GM23338 (cell line): ENCODE results near the gene CDC14B. TPM values are rescaled to one million over a fixed set of nuclear protein-coding genes. Genes with fewer than 3 reads are reported as not detected.

ENCODE experiments used
- ATAC-seq: fragments of 200-7000 bp; cut with Tn5 transposase; 3 replicates; pipeline ENCODE4 v1.9.1; 2020
- DNase-seq: peaks from one replicate; pipeline ENCODE4 v3.0.0-alpha.2; 2015; ENCODE audit warnings: low spot score
- H2AFZ ChIP-seq: fragments of 200-600 bp; sonication (generic); 2 replicates; pipeline ENCODE4 v1.8.0; 2016; ENCODE audit warnings: antibody characterized with exemption, mild to moderate bottlenecking, moderate library complexity
- H3F3A ChIP-seq: fragments of 200-600 bp; sonication (generic); replicated peaks from 2 replicates; pipeline ENCODE4 v1.8.0; 2017; ENCODE audit warnings: antibody characterized with exemption, mixed run types, low read depth
- H3K27ac ChIP-seq: fragments of 200-600 bp; sonication (generic); 2 replicates; pipeline ENCODE4 v1.6.1; 2016; ENCODE audit warnings: low read depth
- H3K27me3 ChIP-seq: fragments of 200-600 bp; sonication (generic); 2 replicates; pipeline ENCODE4 v1.8.0; 2016; ENCODE audit warnings: mild to moderate bottlenecking, mixed run types, moderate library complexity; ENCODE audit not compliant: insufficient read depth
- H3K36me3 ChIP-seq: fragments of 200-600 bp; sonication (generic); 2 replicates; pipeline ENCODE4 v1.8.0; 2016; ENCODE audit warnings: mild to moderate bottlenecking; ENCODE audit not compliant: insufficient read depth
- H3K4me1 ChIP-seq: fragments of 200-600 bp; sonication (generic); 2 replicates; pipeline ENCODE4 v1.8.0; 2016; ENCODE audit warnings: mild to moderate bottlenecking, moderate library complexity; ENCODE audit not compliant: insufficient read depth
- H3K4me2 ChIP-seq: fragments of 200-600 bp; sonication (generic); 2 replicates; pipeline ENCODE4 v1.7.1; 2017; ENCODE audit warnings: mixed run types
- H3K4me3 ChIP-seq: fragments of 200-600 bp; sonication (generic); 2 replicates; pipeline ENCODE4 v1.6.1; 2016; ENCODE audit warnings: mixed run types
- H3K79me2 ChIP-seq: fragments of 200-600 bp; sonication (generic); replicated peaks from 2 replicates; pipeline ENCODE4 v1.8.0; 2017; ENCODE audit warnings: mild to moderate bottlenecking; ENCODE audit not compliant: insufficient read depth
- H3K9me2 ChIP-seq: fragments of 200-600 bp; sonication (generic); 2 replicates; pipeline ENCODE4 v1.8.0; 2017; ENCODE audit not compliant: insufficient read depth
- H4K20me1 ChIP-seq: fragments of 200-600 bp; sonication (generic); replicated peaks from 2 replicates; pipeline ENCODE4 v1.8.0; 2017; ENCODE audit warnings: mild to moderate bottlenecking; ENCODE audit not compliant: insufficient read depth
- H3K27ac Mint-ChIP-seq: 2 replicates; pipeline ENCODE4 v1.8.0; 2020; ENCODE audit warnings: inconsistent platforms, mild to moderate bottlenecking, moderate library complexity, mixed read lengths
- H3K27me3 Mint-ChIP-seq: 3 replicates; pipeline ENCODE4 v1.8.0; 2022; ENCODE audit warnings: low read depth, mild to moderate bottlenecking, moderate library complexity, mixed read lengths, inconsistent platforms; ENCODE audit not compliant: insufficient read depth, poor library complexity
- H3K36me3 Mint-ChIP-seq: 3 replicates; pipeline ENCODE4 v1.8.0; 2021; ENCODE audit warnings: low read depth, mild to moderate bottlenecking, inconsistent platforms, moderate library complexity, mixed read lengths
- H3K4me1 Mint-ChIP-seq: 3 replicates; pipeline ENCODE4 v1.8.0; 2020; ENCODE audit warnings: mild to moderate bottlenecking, inconsistent platforms, mixed read lengths
- H3K4me3 Mint-ChIP-seq: 3 replicates; pipeline ENCODE4 v1.8.0; 2021; ENCODE audit warnings: moderate library complexity, mild to moderate bottlenecking, inconsistent platforms, mixed read lengths
- H3K9me3 Mint-ChIP-seq: 3 replicates; pipeline ENCODE4 v1.8.0; 2020; ENCODE audit warnings: moderate library complexity, mild to moderate bottlenecking, inconsistent platforms, mixed read lengths
- CREB1 ChIP-seq: fragments of 250-450 bp; sonication (Bioruptor Pico); IDR thresholded peaks from 2 replicates; pipeline ENCODE4 v1.5.0; 2020; ENCODE audit warnings: low read depth, mild to moderate bottlenecking, moderate library complexity
- EZH2 ChIP-seq: fragments of 200-600 bp; sonication (generic); IDR thresholded peaks from one replicate; pipeline ENCODE4 v1.8.0; 2017; ENCODE audit warnings: antibody characterized with exemption, mild to moderate bottlenecking, low read depth; ENCODE audit not compliant: unreplicated experiment
- EZH2phosphoT487 ChIP-seq: fragments of 200-600 bp; sonication (generic); IDR thresholded peaks from one replicate; pipeline ENCODE4 v1.8.1; 2018; ENCODE audit warnings: antibody characterized with exemption; ENCODE audit not compliant: unreplicated experiment
- JUNB ChIP-seq: IDR thresholded peaks from one replicate; pipeline ENCODE4 v1.6.1; 2016; ENCODE audit warnings: antibody characterized with exemption; ENCODE audit not compliant: unreplicated experiment
- NANOG ChIP-seq: IDR thresholded peaks from 2 replicates; pipeline ENCODE4 v1.6.1; 2016; ENCODE audit warnings: antibody characterized with exemption, borderline replicate concordance
- POLR2AphosphoS5 ChIP-seq: IDR thresholded peaks from 2 replicates; pipeline ENCODE4 v1.6.1; 2016; ENCODE audit warnings: antibody characterized with exemption, low read depth
- REST ChIP-seq: IDR thresholded peaks from one replicate; pipeline ENCODE4 v1.6.1; 2018; ENCODE audit warnings: antibody characterized with exemption; ENCODE audit not compliant: unreplicated experiment
- STAT1 ChIP-seq: IDR thresholded peaks from one replicate; pipeline ENCODE4 v1.6.1; 2016; ENCODE audit warnings: antibody characterized with exemption; ENCODE audit not compliant: unreplicated experiment
- ZNF114 ChIP-seq: fragments of 250-450 bp; sonication (Bioruptor Pico); IDR thresholded peaks from 2 replicates; pipeline ENCODE4 v1.5.0; 2020; ENCODE audit warnings: mild to moderate bottlenecking, moderate library complexity
- ZNF331 ChIP-seq: fragments of 250-450 bp; sonication (Bioruptor Pico); IDR thresholded peaks from 2 replicates; pipeline ENCODE4 v1.5.0; 2020; ENCODE audit warnings: low read depth, mild to moderate bottlenecking, moderate library complexity
- ZNF462 ChIP-seq: fragments of 250-450 bp; sonication (Bioruptor Pico); IDR thresholded peaks from 2 replicates; pipeline ENCODE4 v1.5.0; 2020; ENCODE audit warnings: mild to moderate bottlenecking, moderate library complexity
- polyA plus RNA-seq: library from polyadenylated mRNA; unstranded; fragments of >200 nt; fragmentation: Nextera tagmentation; extraction: Ambion mirVana; gene quantifications from 2 replicates; pipeline ENCODE4 v1.2.1, GENCODE V29; 2016
- total RNA-seq: library from RNA; depleted of rRNA; stranded (reverse); fragments of >200 nt; shearing (Covaris generic); gene quantifications from 2 replicates; pipeline ENCODE4 v1.2.3, GENCODE V29; 2014
- TF ChIP-seq, protein P1 (sequence below), 2 experiments: fragments of 200-600 bp in 1 of 2; sonication (generic) in 1 of 2; conservative IDR thresholded peaks; 2 replicates each; pipeline versions ENCODE4 v1.5.1 to v1.6.1; 2016 to 2017; ENCODE audit warnings: antibody characterized with exemption in 2 of 2, low read depth in 2 of 2, mild to moderate bottlenecking in 2 of 2, moderate library complexity in 1 of 2
- TF ChIP-seq, protein P2 (sequence below): IDR thresholded peaks from 2 replicates; pipeline ENCODE4 v1.6.1; 2016; ENCODE audit warnings: antibody characterized with exemption

CDC14B gene
- total and polyA plus RNA-seq, 2 experiments from 2014 or later, result 12.2 to 52.1 TPM

DNA sequence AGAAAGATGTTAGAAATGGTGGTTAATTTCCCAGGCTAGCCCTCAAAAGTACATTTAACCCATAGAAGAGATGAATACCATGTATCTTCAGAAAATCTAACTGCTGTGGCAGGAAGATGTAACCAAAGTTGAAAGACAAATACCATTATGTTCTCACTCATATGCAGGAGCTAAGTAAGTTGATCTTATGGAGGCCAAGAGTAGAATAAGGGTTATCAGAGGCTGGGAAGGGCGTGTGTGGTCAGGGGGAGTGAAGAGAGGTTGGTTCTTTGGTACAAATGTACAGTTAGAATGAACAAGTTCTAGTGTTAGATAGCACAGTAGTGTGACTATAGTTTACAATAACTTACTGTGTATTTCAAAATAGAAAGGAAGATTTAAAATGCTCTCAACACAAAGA, 61.7 kb downstream of the CDC14B start:
- no peaks in the 10 kb centered on the region for H4K20me1 ChIP-seq
- no peaks in the 10 kb centered on the region for H3K9me2 ChIP-seq
- no peak overlapping the region for H3K27ac ChIP-seq
- Mint-ChIP-seq H3K27ac (no peak overlapping the region), H3K9me3 (no peaks in the 10 kb centered on the region), H3K27me3 (no peaks in the 10 kb centered on the region), H3K4me3 (no peak overlapping the region), H3K36me3 (peaks cover 7% of the 10 kb centered on the region; the same call in 2 of the 3 replicates), H3K4me1 (peaks cover 32% of the 10 kb centered on the region)
- H3K4me3 ChIP-seq, result no peak overlapping the region
- H3K27me3 ChIP-seq, result no peaks in the 10 kb centered on the region
- no peak overlapping the region for H2AFZ ChIP-seq
- no peak for ATAC-seq
- no peak for DNase-seq
- TF ChIP-seq EZH2 (no peak), JUNB (no peak), REST (no peak), NANOG (no peak), ZNF331 (CRISPR knock-in tag) (no peak), ZNF462 (CRISPR knock-in tag) (no peak), EZH2phosphoT487 (no peak), POLR2AphosphoS5 (no peak), CREB1 (CRISPR knock-in tag) (no peak), ZNF114 (CRISPR knock-in tag) (no peak), STAT1 (no peak)
- TF ChIP-seq, protein P1, sequence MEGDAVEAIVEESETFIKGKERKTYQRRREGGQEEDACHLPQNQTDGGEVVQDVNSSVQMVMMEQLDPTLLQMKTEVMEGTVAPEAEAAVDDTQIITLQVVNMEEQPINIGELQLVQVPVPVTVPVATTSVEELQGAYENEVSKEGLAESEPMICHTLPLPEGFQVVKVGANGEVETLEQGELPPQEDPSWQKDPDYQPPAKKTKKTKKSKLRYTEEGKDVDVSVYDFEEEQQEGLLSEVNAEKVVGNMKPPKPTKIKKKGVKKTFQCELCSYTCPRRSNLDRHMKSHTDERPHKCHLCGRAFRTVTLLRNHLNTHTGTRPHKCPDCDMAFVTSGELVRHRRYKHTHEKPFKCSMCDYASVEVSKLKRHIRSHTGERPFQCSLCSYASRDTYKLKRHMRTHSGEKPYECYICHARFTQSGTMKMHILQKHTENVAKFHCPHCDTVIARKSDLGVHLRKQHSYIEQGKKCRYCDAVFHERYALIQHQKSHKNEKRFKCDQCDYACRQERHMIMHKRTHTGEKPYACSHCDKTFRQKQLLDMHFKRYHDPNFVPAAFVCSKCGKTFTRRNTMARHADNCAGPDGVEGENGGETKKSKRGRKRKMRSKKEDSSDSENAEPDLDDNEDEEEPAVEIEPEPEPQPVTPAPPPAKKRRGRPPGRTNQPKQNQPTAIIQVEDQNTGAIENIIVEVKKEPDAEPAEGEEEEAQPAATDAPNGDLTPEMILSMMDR (conservative IDR thresholded peaks at IDR 0.05; ENCODE audit: low read depth in 2 of 2), result no peak
- TF ChIP-seq, protein P2, sequence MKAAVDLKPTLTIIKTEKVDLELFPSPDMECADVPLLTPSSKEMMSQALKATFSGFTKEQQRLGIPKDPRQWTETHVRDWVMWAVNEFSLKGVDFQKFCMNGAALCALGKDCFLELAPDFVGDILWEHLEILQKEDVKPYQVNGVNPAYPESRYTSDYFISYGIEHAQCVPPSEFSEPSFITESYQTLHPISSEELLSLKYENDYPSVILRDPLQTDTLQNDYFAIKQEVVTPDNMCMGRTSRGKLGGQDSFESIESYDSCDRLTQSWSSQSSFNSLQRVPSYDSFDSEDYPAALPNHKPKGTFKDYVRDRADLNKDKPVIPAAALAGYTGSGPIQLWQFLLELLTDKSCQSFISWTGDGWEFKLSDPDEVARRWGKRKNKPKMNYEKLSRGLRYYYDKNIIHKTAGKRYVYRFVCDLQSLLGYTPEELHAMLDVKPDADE, result no peak
- H3K4me1 ChIP-seq, result peaks cover 20% of the 10 kb centered on the region
- no peaks in the 10 kb centered on the region for H3K79me2 ChIP-seq
- H3K4me2 ChIP-seq, result no peak overlapping the region
- H3F3A ChIP-seq, result no peaks in the 10 kb centered on the region
- no peaks in the 10 kb centered on the region for H3K36me3 ChIP-seq
